22Rv1 (cell line): Measurements from ENCODE around the gene LCT.
"Not testable (repeated sequence)": the region's sequence is repeated elsewhere in the genome, so short reads cannot be mapped to it uniquely, and the experiment has no call there.

Experiments used
- H3K27ac ChIP-seq: fragments of 450-650 bp; 2 replicates; pipeline ENCODE4 v1.5.1; 2017
- CTCF ChIP-seq: fragments of 450-650 bp; IDR thresholded peaks from 2 replicates; pipeline ENCODE4 v1.5.1; 2017; ENCODE audit warnings: mild to moderate bottlenecking
- ZFX ChIP-seq: fragments of 450-650 bp; IDR thresholded peaks from 2 replicates; pipeline ENCODE4 v1.6.1; 2017; ENCODE audit warnings: antibody characterized with exemption, borderline replicate concordance

Gene LCT

GRCh38 chr2:135812907-135813511 lies 24.0 kb downstream of the LCT start:
- TF ChIP-seq ZFX: no peak
- no peak for TF ChIP-seq CTCF
- no peak overlapping the region for H3K27ac ChIP-seq

GRCh38 chr2:135807874-135808273 lies 29.1 kb downstream of the LCT start:
- H3K27ac ChIP-seq: not testable (repeated sequence)

GRCh38 chr2:135803278-135803677 lies 33.7 kb downstream of the LCT start:
- no peak overlapping the region for H3K27ac ChIP-seq
- no peak for TF ChIP-seq CTCF
- no peak for TF ChIP-seq ZFX

GRCh38 chr2:135802350-135802749 lies 34.6 kb downstream of the LCT start:
- TF ChIP-seq CTCF (no peak), ZFX (no peak)

GRCh38 chr2:135800513-135801460 lies 36.2 kb downstream of the LCT start:
- TF ChIP-seq CTCF (no peak; the same call in 1 of the 2 replicates), ZFX (no peak)
- H3K27ac ChIP-seq: no peak overlapping the region

More at GRCh38 chr2:135802350-135802749, 34.6 kb downstream of the LCT start:
- H3K27ac ChIP-seq: no peak overlapping the region

- TF ChIP-seq ZFX (no peak), CTCF (no peak)
Observed at GRCh38 chr2:135799738-135800137, 37.2 kb downstream of the LCT start.

GRCh38 chr2:135798762-135799161 lies 38.2 kb downstream of the LCT start:
- TF ChIP-seq ZFX: no peak
- no peak for TF ChIP-seq CTCF

More at GRCh38 chr2:135799738-135800137, 37.2 kb downstream of the LCT start:
- H3K27ac ChIP-seq: no peak overlapping the region

More at GRCh38 chr2:135798762-135799161, 38.2 kb downstream of the LCT start:
- no peak overlapping the region for H3K27ac ChIP-seq
